ENCODE data around the gene CAAP1. TPM values are rescaled to one million over a fixed set of nuclear protein-coding genes. Genes with fewer than 3 reads are reported as not detected.

The CAAP1 gene
- polyA plus RNA-seq, 3 donors: 4.0 to 9.1 (median 8.7) TPM

GRCh38 chr9:26940779-26941178 is 48.2 kb upstream of the CAAP1 start:
- no peak overlapping the region for H3K9ac ChIP-seq (ENCODE audit: insufficient read depth, low read length, poor library complexity, severe bottlenecking)
- intact Hi-C loops (cut with micrococcal nuclease): no loop called here
- H3K9me3 ChIP-seq (replicated peaks in 1 of 2; ENCODE audit: control insufficient read depth in 1 of 2, insufficient read depth in 1 of 2, low read length in 2 of 2): peaks cover 0 to 4% of the 10 kb centered on the region in 2 donors
- no peaks in the 10 kb centered on the region for H3K27me3 Mint-ChIP-seq (ENCODE audit: low read depth in 3 of 3)
- no peak for TF ChIP-seq CTCF (IDR thresholded peaks at IDR 0.05)
- no peak overlapping the region for H2AFZ ChIP-seq (ENCODE audit: insufficient read depth, low read depth, low read length, poor library complexity, severe bottlenecking)
- H3K36me3 Mint-ChIP-seq: peaks cover 8 to 26% of the 10 kb centered on the region in 2 donors
- no peak overlapping the region for H3K4me3 Mint-ChIP-seq
- H3K79me2 ChIP-seq (ENCODE audit: insufficient read depth, low read length): peaks cover 100% of the 10 kb centered on the region
- DNase-seq: no peak
- no CpG with 5 or more reads among the region's 1 CpG for WGBS (ENCODE audit: insufficient coverage)
- H3K4me1 Mint-ChIP-seq: peaks cover 35% of the 10 kb centered on the region
- peaks cover 56% of the 10 kb centered on the region for H4K20me1 ChIP-seq (ENCODE audit: insufficient read depth, low read length)
- no peaks in the 10 kb centered on the region for H3K27me3 ChIP-seq (ENCODE audit: control insufficient read depth in 2 of 2, insufficient read depth in 2 of 2, low read length in 2 of 2)
- H3K27ac ChIP-seq (ENCODE audit: low read depth in 1 of 2, low read length in 2 of 2): peak overlapping the region in 1 of 2 donors; percentile 21
- H3K9me3 Mint-ChIP-seq: peaks cover 0 to 5% (median 2%) of the 10 kb centered on the region in 7 donors
- H3K4me1 ChIP-seq (ENCODE audit: control insufficient read depth in 1 of 2, insufficient read depth in 2 of 2, low read length in 2 of 2): peaks cover 5 to 11% of the 10 kb centered on the region in 2 donors
- peaks cover 0 to 9% of the 10 kb centered on the region in 2 donors for H3K36me3 ChIP-seq (replicated peaks in 1 of 2; ENCODE audit: control insufficient read depth in 1 of 2, insufficient read depth in 2 of 2, low read length in 2 of 2)
- H3K4me3 ChIP-seq (replicated peaks in 1 of 3; ENCODE audit: low read depth in 2 of 3, low read length in 3 of 3): no peak overlapping the region
- H3K4me2 ChIP-seq (replicated peaks; ENCODE audit: extremely low read depth, low read length, poor library complexity, severe bottlenecking): no peak overlapping the region
- peak overlapping the region in 1 of 7 donors; percentile 52 for H3K27ac Mint-ChIP-seq

- no peak for DNase-seq
- Histone ChIP-seq H3K27ac (ENCODE audit: low read depth in 1 of 2, low read length in 2 of 2) (peak overlapping the region in 1 of 2 donors; percentile 21), H3K9me3 (replicated peaks in 1 of 2; ENCODE audit: control insufficient read depth in 1 of 2, insufficient read depth in 1 of 2, low read length in 2 of 2) (peaks cover 0 to 4% of the 10 kb centered on the region in 2 donors), H3K4me1 (ENCODE audit: control insufficient read depth in 1 of 2, insufficient read depth in 2 of 2, low read length in 2 of 2) (peaks cover 0 to 4% of the 10 kb centered on the region in 2 donors), H3K4me3 (replicated peaks in 1 of 3; ENCODE audit: low read depth in 2 of 3, low read length in 3 of 3) (no peak overlapping the region), H3K79me2 (ENCODE audit: insufficient read depth, low read length) (peaks cover 100% of the 10 kb centered on the region), H3K36me3 (replicated peaks in 1 of 2; ENCODE audit: control insufficient read depth in 1 of 2, insufficient read depth in 2 of 2, low read length in 2 of 2) (peaks cover 0 to 9% of the 10 kb centered on the region in 2 donors), H2AFZ (ENCODE audit: insufficient read depth, low read depth, low read length, poor library complexity, severe bottlenecking) (no peak overlapping the region), H4K20me1 (ENCODE audit: insufficient read depth, low read length) (peaks cover 62% of the 10 kb centered on the region), H3K4me2 (replicated peaks; ENCODE audit: extremely low read depth, low read length, poor library complexity, severe bottlenecking) (no peak overlapping the region), H3K27me3 (ENCODE audit: control insufficient read depth in 2 of 2, insufficient read depth in 2 of 2, low read length in 2 of 2) (no peaks in the 10 kb centered on the region), H3K9ac (ENCODE audit: insufficient read depth, low read length, poor library complexity, severe bottlenecking) (no peak overlapping the region)
- TF ChIP-seq CTCF (IDR thresholded peaks at IDR 0.05): no peak
- WGBS (ENCODE audit: insufficient coverage): no CpG with 5 or more reads among the region's 3 CpGs
- Mint-ChIP-seq H3K4me1 (peaks cover 28% of the 10 kb centered on the region), H3K36me3 (peaks cover 8 to 26% of the 10 kb centered on the region in 2 donors), H3K27me3 (ENCODE audit: low read depth in 3 of 3) (no peaks in the 10 kb centered on the region), H3K9me3 (peaks cover 0 to 5% (median 2%) of the 10 kb centered on the region in 7 donors), H3K4me3 (no peak overlapping the region), H3K27ac (peak overlapping the region in 2 of 7 donors; percentile 0 to 52)
- intact Hi-C loops (cut with micrococcal nuclease): no loop called here
Measured at GRCh38 chr9:26939955-26940711, 47.5 kb upstream of the CAAP1 start.
